Small intestine (tissue), 7 donors: Measurements from ENCODE around the gene PPP1R37. TPM values are rescaled to one million over a fixed set of nuclear protein-coding genes. Genes with fewer than 3 reads are reported as not detected.

ENCODE experiments used
- DNase-seq, 2 donors: peaks; one replicate each; pipeline versions ENCODE4 v3.0.0 to v3.0.0-alpha.2; 2013
- FAIRE-seq: peaks from 2 replicates; lab custom pipeline; 2012; peaks lifted over from hg19 to GRCh38; lab: Jason Lieb, UNC
- H3K27ac ChIP-seq, 3 donors: one replicate each; pipeline ENCODE4 v1.5.1; 2013; ENCODE audit warnings: low read length in 2 of 3, mild to moderate bottlenecking in 2 of 3, control low read depth in 1 of 3, inconsistent platforms in 1 of 3, low read depth in 1 of 3, moderate library complexity in 1 of 3
- H3K27me3 ChIP-seq, 3 donors: one replicate each; pipeline ENCODE4 v1.6.1; 2013; ENCODE audit warnings: low read length in 3 of 3, inconsistent platforms in 1 of 3; ENCODE audit not compliant: control insufficient read depth in 3 of 3, insufficient read depth in 3 of 3
- H3K36me3 ChIP-seq, 3 donors: one replicate each; pipeline ENCODE4 v1.6.1; 2013; ENCODE audit warnings: low read length in 3 of 3, inconsistent platforms in 1 of 3, low read depth in 1 of 3, mild to moderate bottlenecking in 1 of 3, moderate library complexity in 1 of 3; ENCODE audit not compliant: control insufficient read depth in 3 of 3, insufficient read depth in 2 of 3
- H3K4me1 ChIP-seq, 3 donors: one replicate each; pipeline ENCODE4 v1.6.1; 2013; ENCODE audit warnings: low read length in 2 of 3, inconsistent platforms in 1 of 3, low read depth in 1 of 3, mild to moderate bottlenecking in 1 of 3, moderate library complexity in 1 of 3; ENCODE audit not compliant: control insufficient read depth in 3 of 3, insufficient read depth in 2 of 3
- H3K4me3 ChIP-seq, 3 donors: one replicate each; pipeline ENCODE4 v1.5.1; 2013; ENCODE audit warnings: low read length in 3 of 3, control low read depth in 1 of 3, inconsistent platforms in 1 of 3, low read depth in 1 of 3, mild to moderate bottlenecking in 1 of 3, moderate library complexity in 1 of 3
- H3K9me3 ChIP-seq, 2 donors: one replicate each; pipeline ENCODE4 v1.6.1; 2013; ENCODE audit warnings: low read depth in 1 of 2, low read length in 1 of 2; ENCODE audit not compliant: control insufficient read depth in 2 of 2, insufficient read depth in 1 of 2
- WGBS, 3 donors: extraction: QIAGEN DNeasy Blood & Tissue Kit; methylation state at CpG; one replicate each; pipeline ENCODE4 v1.1.7; 2013; 5-methylcytosine and 5-hydroxymethylcytosine counted together
- polyA plus RNA-seq, 4 donors: library from polyadenylated mRNA; stranded (reverse) in 3 of 4; unstranded in 1 of 4; fragments of 200-250 nt in 3 of 4; fragments of 120-200 nt in 1 of 4; gene quantifications; one replicate each; pipeline versions ENCODE4 v1.2.1 to v1.2.3, GENCODE V29; 2013
- donor health status: healthy with polysubstance abuse.
- donor health status: control.
- donor health status: control.
- donor health status: Bipolar disorder and iron deficiency.
- donor health status: healthy.

PPP1R37 gene
- polyA plus RNA-seq, 4 donors, result 19.5 to 47.0 (median 31.6) TPM

DNA sequence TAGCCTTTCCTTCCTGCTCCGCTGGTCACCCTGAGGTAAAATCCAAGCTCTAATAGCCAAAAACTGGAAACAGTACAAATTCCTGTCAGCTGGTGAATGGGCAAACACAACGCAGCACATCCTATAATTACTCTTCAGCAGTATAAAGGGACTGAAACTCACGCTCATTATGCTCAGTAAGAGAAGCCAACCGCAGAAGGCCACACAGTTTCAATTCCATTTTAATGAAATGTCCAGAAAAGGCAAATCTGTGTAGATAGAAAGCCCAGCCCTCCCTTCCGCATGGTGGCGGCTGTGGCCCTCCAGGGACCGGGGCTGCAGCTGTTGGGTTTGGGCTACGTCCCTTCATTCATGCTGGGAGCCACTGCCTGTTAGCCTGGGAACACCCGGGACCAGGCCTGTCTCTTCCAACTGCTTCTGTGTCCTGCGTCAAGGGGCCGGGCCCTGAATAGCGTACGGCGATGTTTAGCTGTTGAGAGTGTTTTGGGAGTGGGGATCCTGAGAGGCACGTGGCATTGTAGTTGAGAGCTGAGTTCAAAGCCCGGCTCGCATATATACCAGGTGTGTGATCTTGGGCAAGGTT is 44.3 kb downstream of the PPP1R37 start:
- 79 to 90% (median 89%) methylated on average over 17 of the region's 17 CpGs for WGBS, 3 donors
- H3K36me3 ChIP-seq, result peaks cover 0 to 72% (median 2%) of the 10 kb centered on the region in 3 donors
- no peak for FAIRE-seq

GRCh38 chr19:45138303-45138751 is 45.3 kb downstream of the PPP1R37 start:
- Histone ChIP-seq H3K9me3 (no peaks in the 10 kb centered on the region), H3K4me3 (no peak overlapping the region), H3K36me3 (peaks cover 2 to 73% (median 6%) of the 10 kb centered on the region in 3 donors), H3K27ac (peak overlapping the region in 1 of 3 donors; percentile 72), H3K27me3 (no peaks in the 10 kb centered on the region), H3K4me1 (peaks cover 0 to 7% (median 0%) of the 10 kb centered on the region in 3 donors)
- DNase-seq, result peak in 1 of 2 donors; percentile 24
- WGBS, 3 donors, result 62 to 80% (median 69%) methylated on average over 9 to 11 of the region's 11 CpGs
- FAIRE-seq, result no peak

More for the DNA sequence above, 44.3 kb downstream of the PPP1R37 start:
- DNase-seq, result no peak
- Histone ChIP-seq H3K4me3 (no peak overlapping the region), H3K4me1 (peaks cover 0 to 7% (median 0%) of the 10 kb centered on the region in 3 donors), H3K27ac (peak overlapping the region in 1 of 3 donors; percentile 72), H3K9me3 (no peaks in the 10 kb centered on the region), H3K27me3 (no peaks in the 10 kb centered on the region)

GRCh38 chr19:45139286-45140143 is 46.5 kb downstream of the PPP1R37 start:
- FAIRE-seq, result no peak
- Histone ChIP-seq H3K27ac (no peak overlapping the region), H3K27me3 (no peaks in the 10 kb centered on the region), H3K36me3 (peaks cover 2 to 75% (median 6%) of the 10 kb centered on the region in 3 donors), H3K9me3 (no peaks in the 10 kb centered on the region), H3K4me1 (peaks cover 0 to 7% (median 0%) of the 10 kb centered on the region in 3 donors), H3K4me3 (no peak overlapping the region)
- 95 to 96% (median 96%) methylated on average over 24 of the region's 24 CpGs for WGBS, 3 donors
- DNase-seq, result no peak

- 92 to 93% (median 93%) methylated on average over 7 to 8 of the region's 8 CpGs for whole genome bisulfite sequencing, 3 donors
- H3K4me3 ChIP-seq, result no peak overlapping the region
- H3K27ac ChIP-seq, result no peak overlapping the region
- H3K4me1 ChIP-seq, result peaks cover 0 to 7% (median 0%) of the 10 kb centered on the region in 3 donors
- H3K9me3 ChIP-seq, result no peaks in the 10 kb centered on the region
- no peaks in the 10 kb centered on the region for H3K27me3 ChIP-seq
- H3K36me3 ChIP-seq, result peaks cover 2 to 74% (median 6%) of the 10 kb centered on the region in 3 donors
- no peak for FAIRE-seq
- DNase-seq, result no peak
Measured at GRCh38 chr19:45140144-45140503, 47.1 kb downstream of the PPP1R37 start.

DNA sequence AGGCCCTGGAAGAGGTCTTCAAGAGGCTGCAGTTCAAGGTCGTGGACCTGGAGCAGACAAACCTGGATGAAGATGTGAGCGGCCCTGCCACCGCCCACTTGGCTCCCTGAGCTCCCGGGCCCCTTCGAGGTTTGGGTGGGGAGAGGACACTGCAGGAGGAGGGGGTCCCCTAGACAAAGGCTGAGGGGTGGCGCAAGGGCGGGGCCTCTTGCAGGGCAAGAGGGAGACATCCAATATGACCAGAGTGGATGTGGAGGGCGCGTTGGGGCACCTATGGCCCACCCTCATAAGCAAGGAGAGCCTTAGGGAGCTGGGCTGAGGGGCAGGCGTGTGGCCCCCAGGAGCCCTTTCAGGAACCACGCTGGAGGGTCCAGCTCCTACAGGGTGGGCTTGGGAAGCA is 47.6 kb downstream of the PPP1R37 start:
- peaks cover 0 to 7% (median 0%) of the 10 kb centered on the region in 3 donors for H3K4me1 ChIP-seq
- H3K9me3 ChIP-seq, result no peaks in the 10 kb centered on the region
- no peak overlapping the region for H3K4me3 ChIP-seq
- H3K27ac ChIP-seq, result no peak overlapping the region
- 86 to 94% (median 92%) methylated on average over 10 to 11 of the region's 11 CpGs for WGBS, 3 donors
- H3K27me3 ChIP-seq, result no peaks in the 10 kb centered on the region
- H3K36me3 ChIP-seq, result peaks cover 2 to 74% (median 6%) of the 10 kb centered on the region in 3 donors
- DNase-seq, result no peak
- no peak for FAIRE-seq

DNA sequence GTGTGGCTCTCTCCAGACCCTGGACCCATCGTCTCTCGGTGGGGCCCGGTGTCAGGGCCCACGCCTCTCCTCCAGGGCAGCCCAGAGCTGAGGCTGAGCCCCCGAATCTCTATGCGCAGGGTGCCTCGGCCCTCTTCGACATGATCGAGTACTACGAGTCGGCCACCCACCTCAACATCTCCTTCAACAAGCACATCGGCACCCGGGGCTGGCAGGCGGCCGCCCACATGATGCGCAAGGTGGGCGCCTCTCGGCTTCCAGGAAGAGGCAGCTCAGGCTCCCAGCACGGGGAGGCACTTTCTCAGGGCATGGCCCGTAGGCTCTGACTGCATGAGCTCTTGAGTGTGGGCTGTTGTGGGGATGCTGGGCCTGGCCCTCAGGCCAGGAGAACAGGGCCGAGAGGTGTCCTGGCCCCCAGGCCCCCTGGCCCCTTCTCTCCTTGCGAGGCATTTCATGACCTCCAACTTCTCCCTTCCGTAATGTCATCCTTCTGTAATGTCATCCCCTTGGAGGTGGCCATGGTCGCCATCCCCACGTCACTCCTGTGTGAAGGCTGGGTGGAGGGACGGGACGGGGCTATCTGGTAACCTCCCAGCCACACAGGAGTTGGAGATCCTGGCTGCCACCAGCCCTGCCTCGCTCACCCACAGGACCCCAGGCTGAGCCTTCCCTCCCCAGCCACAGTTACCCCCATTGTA is 48.4 kb downstream of the PPP1R37 start:
- DNase-seq (no peak), FAIRE-seq (no peak)
- H3K4me3 ChIP-seq, result no peak overlapping the region
- peaks cover 0 to 7% (median 0%) of the 10 kb centered on the region in 3 donors for H3K4me1 ChIP-seq
- H3K27me3 ChIP-seq, result no peaks in the 10 kb centered on the region
- H3K36me3 ChIP-seq, result peaks cover 2 to 81% (median 8%) of the 10 kb centered on the region in 3 donors
- H3K27ac ChIP-seq, result no peak overlapping the region
- 94 to 97% (median 97%) methylated on average over 25 to 28 of the region's 28 CpGs for WGBS, 3 donors
- no peaks in the 10 kb centered on the region for H3K9me3 ChIP-seq

DNA sequence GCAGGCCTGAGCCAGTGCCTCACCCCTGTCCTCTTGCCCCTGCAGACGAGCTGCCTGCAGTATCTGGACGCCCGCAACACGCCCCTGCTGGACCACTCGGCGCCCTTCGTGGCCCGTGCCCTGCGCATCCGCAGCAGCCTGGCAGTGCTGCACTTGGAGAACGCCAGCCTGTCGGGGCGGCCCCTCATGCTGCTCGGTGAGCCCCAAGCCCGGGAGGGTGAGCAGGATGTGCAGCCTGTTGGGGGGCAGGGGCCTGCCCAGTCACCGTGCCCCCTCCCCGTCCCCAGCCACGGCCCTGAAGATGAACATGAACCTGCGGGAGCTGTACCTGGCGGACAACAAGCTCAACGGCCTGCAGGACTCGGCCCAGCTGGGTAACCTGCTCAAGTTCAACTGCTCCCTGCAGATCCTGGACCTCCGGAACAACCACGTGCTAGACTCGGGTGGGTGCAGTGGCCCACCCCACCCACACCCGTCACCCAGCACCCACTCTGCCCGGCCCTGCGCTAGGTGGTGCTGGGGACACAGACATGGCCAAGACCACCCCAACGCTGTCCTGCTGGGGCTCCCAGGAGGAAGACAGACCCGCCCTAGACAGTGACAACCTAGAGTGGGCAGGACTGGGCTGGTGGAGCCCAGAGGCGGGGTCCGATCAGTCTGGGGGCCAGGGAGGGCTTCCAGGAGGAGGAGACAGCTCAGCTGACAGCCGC is 49.2 kb downstream of the PPP1R37 start:
- peaks cover 0 to 7% (median 0%) of the 10 kb centered on the region in 3 donors for H3K4me1 ChIP-seq
- H3K9me3 ChIP-seq, result no peaks in the 10 kb centered on the region
- no peaks in the 10 kb centered on the region for H3K27me3 ChIP-seq
- no peak for FAIRE-seq
- 93% methylated on average over 30 to 33 of the region's 33 CpGs for WGBS, 3 donors
- H3K27ac ChIP-seq, result no peak overlapping the region
- no peak for DNase-seq
- no peak overlapping the region for H3K4me3 ChIP-seq
- peaks cover 2 to 82% (median 8%) of the 10 kb centered on the region in 3 donors for H3K36me3 ChIP-seq
